ENCODE results near the gene CALML6.

- TF ChIP-seq CTCF (IDR thresholded peaks at IDR 0.05) (no peak), EZH2phosphoT487 (IDR thresholded peaks at IDR 0.05) (no peak)
Measured at GRCh38 chr1:1941868-1942752, 27.1 kb downstream of the CALML6 start.

Data from neural progenitor cell (in vitro differentiated cells).